GM19468 (cell line): ENCODE measurements around the gene ECE1.
"Not testable (repeated sequence)": the region's sequence is repeated elsewhere in the genome, so short reads cannot be mapped to it uniquely, and the experiment has no call there.

Experiments used
- ATAC-seq: cut with Tn5 transposase; IDR thresholded peaks from one replicate; pipeline ENCODE4 v1.9.1; 2021; ENCODE audit warnings: mild to moderate bottlenecking, moderate library complexity, moderate number of reproducible peaks; ENCODE audit not compliant: unreplicated experiment; ENCODE audit errors: extremely low read depth

Gene ECE1

DNA sequence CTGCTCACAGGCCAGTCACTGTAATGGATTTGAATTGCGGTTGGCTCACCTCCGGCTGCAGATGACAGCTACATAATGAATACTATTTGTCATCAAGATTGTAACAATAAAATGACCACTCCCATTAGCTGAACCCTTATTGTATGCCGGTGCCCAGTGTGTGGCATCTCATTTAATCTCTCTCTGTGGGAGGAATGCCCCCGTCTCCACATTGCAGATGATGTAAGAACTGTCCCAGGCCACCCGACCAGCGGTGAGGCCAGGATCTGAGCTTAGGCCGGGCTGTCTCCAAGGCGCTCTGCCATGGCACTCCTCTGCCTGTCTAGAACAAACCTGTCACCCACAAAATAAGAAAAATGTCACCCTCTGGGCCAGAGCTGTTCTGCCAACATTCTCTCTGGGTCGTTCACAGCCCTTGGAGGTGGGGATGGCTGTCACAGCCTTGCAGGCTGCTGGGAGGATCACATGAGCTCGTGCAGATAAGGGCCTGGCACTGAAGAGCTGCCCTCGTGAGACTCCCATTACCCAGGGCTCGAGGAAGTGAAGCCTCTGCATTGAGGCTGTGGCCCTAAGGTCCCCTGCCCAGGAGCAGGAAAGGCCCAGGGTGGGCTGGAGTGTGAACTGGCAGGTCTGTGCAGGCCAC, 52.7 kb downstream of the ECE1 start:
- no peak for ATAC-seq

DNA sequence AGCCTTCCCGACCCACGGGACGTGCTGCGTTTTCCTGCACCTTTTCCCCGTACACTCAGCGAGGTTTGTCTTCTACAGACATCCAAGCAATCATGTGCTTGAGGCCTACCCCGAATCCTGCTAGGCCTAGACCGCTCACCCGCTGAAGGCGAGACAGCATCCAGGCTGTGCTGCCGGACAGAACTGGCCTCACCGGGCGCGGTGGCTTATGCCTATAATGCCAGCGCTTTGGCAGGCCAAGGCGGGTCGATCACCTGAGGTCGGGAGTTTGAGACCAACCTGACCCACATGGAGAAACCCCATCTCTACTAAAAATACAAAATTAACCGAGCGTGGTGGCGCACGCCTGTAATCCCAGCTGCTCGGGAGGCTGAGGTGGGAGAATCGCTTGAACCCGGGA, 54.1 kb downstream of the ECE1 start:
- no peak for ATAC-seq

DNA sequence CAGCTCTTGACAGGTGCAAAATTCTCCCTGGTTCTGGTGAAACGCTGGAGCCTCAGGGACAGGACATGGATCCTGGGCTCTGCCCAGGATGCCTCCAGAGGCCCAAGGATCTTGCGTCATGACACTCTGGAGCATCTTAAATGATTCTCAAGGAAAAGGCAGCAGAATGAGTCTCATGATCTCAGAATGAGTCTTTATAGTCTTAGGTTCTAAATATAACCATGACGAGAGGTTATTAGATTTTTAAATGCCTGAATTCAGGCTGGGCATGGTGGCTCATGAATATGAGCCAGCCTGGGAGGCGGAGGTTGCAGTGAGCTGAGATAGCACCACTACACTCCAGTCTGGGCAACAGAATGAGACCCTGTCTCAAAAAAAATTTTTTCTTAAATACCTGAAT, 55.5 kb downstream of the ECE1 start:
- no peak for ATAC-seq

DNA sequence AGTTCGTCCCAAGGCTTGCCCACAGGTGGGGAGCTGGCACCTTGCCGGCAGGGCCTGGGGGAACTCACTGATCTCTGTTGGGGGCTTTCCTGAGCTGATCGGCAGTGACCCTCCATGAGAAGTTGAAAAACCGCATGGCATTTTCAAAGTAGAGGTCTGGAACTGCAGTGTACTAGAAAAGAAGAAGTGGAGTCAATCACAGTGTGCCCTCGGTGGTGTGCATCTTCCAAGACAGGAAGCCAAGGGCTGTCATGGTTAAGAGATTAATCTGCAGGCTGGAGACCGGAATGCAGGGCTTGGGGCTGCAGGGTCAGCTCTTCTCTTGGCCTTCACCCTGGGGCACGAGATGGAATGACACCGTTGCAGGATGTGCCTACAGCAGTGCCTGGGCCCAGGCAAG, 56.8 kb downstream of the ECE1 start:
- ATAC-seq, result no peak

DNA sequence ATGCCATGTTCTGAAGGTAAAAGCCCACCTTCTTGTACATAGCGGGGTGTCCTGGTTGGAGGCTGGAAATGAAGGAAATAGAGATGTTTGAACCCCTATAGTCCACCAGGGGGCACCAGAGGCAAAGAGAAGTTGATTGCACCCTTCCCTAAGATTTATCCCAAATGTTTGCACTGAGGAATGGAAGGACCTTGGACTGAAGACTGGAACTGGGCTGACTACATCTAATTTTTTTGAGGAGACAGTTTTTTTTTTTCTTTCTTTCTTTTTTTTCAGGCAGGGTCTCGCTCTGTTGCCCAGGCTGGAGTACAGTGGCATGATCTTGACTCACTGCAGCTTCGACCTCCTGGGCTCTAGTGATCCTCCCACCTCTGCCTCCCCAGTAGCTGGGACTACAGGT, 58.2 kb downstream of the ECE1 start:
- no peak for ATAC-seq

DNA sequence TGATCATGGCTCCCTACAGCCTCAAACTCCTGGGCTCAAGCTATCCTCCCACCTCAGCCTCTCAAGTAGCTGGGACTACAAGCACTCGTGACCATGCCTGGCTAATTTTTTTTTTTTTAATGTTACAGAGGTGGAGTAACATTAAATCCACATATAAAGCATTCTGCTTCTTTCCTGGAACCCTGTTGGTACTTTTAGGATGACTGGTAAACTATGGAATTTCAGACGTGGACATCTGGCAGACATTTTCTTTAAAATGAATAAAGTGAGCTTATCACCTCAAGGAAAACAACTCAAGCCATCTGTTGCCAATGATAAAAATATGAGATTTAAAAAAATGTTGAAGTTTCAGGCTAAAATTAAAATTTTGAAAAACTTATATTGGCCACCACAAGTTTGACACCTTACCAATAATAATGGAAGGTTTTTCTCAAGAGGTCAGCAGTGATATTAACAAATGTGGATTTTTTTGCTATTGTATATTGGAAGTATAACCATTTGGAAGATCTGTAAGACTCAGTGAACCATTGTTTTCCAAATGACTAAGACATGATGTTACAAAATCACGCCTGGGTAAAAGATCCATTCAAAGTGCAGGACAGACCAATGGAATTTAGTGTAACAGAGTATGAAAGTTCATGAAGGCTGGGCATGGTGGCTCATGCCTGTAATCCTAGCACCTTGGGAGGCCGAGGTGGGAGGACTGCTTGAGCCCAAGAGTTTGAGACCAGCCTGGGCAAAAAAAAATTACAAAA, 60.8 kb downstream of the ECE1 start:
- ATAC-seq, result no peak

DNA sequence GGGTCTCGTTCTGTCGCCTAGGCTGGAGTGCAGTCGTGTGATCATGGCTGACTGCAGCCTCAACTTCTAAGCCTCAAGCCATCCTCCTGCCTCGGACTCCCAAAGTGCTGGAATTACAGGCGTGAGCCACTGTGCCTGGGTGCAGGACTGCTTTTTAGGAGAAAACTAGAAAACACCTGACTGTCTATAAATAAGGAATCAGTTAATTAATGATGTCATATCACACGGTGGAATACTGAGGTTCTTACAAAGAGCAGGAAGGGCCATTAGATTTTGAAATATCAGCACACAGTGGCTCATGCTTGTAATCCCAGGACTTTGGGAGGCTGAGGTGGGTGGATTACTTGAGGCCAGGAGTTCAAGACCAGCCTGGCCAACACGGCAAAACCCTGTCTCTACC, 62.0 kb downstream of the ECE1 start:
- ATAC-seq, result not testable (repeated sequence)

DNA sequence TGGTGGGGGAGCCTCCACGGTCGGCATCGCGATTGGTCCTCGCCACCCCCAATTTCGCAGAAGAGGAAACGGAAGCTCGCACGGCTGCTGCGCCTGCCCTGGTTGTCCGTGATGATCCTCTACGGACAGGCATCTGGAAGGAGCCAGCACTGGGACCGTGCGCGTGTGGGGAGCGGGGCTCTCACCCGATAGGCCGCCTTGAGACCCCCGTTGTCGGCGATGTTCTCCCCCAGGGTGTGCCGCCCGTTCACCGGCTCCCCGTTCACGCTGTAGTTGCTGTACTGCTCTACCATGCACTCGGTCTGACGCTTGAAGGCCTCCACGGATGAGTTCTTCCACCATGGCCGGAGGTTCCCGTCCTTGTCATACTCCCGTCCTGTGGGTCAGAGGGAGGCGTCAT, 65.2 kb downstream of the ECE1 start:
- ATAC-seq, result no peak

DNA sequence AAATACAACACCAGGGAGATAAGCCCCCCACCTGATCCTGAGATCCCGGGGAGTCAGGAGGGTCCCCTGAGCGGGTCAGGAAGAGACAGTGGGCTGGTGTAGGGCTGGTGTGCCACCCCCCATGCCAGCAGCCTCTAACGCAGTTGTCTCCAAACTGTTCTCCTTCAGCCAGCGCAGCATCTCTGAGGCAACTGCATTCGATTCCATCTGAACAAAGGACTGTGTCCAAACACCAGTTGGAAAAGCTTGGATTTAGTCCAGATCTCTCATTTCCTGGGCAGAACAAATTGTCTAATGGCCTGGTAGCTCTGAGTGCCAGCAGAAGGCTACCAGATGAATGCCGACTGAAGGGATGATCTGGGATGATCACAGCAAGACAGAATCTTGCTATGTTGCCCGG, 69.4 kb downstream of the ECE1 start:
- ATAC-seq, result no peak

DNA sequence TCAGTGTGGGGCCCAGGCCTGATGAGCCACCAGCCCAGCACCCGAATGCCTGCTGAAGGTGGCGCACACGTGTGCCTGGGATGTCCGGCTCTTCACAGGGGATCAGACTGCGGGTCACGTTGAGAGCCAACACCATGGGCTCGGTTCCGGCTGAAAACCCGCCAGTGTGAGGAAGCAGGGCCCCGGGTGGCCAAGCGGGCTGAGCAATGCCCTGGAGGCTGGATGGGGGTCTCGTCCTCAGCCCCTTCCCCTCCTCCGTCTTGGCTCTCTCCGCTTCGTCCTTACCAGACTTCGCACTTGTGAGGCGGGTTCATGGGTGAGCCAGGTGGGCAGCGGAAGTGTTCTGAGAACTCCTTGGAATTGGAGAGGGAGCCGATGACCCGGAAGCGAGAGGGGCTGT, 70.6 kb downstream of the ECE1 start:
- ATAC-seq, result no peak

DNA sequence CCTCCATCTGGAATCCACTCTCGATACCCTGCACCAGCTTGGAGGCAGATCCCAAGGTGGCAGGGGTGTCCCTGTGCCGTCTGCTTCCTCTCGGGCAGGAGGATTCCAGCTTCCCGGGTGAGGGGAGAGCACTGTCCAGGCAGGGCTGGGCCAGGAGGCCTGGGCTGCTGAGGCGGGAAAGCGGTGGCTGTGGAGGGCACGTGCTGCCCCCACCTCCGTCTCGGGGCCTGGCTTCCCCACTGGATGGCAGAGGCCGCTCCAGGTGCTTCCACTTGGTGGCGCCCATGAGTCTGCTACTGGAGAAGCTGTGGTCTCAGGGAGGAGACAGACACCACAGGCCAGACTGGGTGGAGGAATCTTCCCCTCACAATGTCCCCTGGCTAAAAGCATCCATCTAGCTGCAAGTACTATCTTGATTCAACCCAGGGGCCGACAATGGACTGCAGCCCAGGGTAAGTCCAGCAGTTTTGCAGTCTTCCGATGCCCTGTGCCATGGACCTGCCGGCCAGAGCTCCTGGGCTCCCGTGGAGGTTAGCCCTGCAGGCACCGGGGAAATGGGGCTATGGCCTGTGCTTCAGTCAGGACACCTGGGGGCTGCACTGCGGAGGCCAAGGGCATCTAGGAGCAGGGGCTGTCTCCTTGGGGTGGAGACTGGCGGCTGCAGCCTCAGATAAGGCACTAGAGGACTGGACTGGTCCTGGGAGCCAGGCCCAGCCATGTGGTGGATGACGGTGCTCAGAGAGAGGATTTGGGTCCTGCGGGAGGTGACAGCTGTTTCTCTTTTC, 72.3 kb downstream of the ECE1 start:
- no peak for ATAC-seq

DNA sequence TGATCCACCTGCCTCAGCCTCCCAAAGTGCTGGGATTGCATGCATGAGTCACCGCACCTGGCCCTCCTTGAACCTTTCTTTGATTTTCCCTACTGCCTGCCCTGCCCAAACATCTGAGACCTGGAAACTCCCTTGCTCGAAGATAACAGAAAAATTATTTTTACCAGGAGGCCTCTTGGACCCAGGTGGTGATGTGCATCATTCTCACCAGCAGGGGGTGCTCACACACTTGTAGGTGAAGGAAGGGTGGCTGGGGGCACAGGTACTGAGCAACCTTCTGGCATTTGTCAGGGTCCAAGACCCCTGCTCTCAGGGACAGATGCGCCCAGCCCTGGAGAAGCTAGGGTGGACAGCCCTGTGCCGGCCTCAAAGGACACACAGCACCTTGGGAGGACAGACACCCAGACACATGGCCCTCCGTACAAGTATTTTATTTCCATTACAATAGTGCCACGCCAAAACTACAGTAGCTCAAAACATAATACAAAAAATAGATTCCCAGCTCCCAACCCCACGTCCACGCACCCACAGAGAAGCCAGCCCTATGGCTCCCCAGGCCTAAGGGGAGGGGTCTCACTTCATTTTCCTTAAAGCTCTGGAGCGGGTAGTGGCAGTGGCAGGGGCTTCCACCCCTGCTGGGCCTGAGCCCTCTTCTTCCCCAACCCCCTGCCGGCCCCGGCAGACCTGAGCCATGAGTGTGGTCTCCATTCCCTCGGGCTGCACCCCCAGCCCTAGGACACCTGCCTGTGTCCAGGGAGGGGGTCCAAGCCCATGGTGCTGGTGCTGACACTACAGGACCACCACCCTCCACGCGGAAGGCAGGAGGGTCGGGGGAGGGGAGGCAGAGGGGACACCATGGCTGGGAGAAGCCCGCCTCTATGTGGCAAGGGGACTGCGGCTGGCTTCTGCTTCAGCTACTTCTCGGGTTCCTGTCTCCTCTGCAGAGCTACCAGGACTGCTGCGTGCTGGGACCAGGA, 73.1 kb downstream of the ECE1 start:
- ATAC-seq, result no peak

DNA sequence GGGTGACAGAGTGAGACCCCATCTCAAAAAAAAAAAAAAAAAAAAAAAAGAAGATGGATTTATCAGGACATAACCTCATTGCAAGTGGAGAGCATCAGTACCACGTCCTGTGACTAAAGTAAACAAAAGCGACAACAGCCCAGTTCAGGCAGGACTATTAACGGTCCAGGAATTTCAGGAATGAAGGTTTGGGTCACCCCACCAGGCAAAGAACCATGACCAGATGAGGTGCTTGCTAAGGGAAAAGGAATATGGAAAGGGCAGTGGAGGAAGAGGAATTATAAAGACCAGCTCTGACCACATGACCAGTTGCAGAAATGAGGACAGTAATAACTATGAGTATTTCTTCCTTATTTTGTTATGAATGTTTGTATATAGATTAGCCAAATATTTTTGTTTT, 78.1 kb downstream of the ECE1 start:
- no peak for ATAC-seq

DNA sequence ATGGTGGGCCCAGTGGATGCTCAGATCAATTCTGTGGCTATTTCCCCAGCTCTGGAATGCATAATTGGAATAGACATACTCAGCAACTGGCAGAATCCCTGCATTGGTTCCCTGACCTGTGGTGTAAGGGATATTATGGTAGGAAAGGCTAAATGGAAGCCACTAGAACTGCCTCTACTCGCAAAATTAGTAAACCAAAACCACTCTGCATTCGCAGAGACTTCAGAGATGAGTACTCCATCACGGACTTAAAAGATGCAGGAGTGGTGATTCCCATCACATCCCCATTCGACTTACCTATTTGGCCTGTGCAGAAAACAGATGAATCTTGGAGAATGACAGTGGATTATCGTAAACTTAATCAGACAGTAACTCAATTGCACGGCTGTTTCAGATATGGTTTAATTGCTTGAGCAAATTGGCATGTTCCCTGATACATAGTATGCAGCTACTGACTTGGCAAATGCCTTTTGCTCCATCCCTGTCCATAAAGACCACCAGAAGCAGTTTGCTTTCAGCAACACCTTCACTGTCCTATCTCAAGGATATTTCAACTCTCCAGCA, 82.0 kb downstream of the ECE1 start:
- ATAC-seq, result not testable (repeated sequence)

DNA sequence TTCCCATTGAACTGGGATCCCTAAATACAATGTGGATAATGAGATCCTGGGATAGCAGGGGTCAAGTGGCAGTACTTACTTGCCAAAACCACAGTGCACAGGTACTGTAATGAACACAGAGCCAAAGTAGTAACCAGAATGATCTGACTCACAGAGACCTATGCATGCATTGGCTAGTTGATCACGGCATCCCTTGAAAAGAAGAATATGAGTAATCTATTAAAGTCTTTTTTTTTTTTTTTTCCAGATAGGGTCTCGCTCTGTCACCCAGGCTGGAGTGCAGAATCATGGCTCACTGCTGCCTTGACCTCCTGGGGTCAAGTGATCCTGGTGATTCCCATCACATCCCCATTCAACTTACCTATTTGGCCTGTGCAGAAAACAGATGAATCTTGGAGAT, 84.1 kb downstream of the ECE1 start:
- ATAC-seq, result no peak

DNA sequence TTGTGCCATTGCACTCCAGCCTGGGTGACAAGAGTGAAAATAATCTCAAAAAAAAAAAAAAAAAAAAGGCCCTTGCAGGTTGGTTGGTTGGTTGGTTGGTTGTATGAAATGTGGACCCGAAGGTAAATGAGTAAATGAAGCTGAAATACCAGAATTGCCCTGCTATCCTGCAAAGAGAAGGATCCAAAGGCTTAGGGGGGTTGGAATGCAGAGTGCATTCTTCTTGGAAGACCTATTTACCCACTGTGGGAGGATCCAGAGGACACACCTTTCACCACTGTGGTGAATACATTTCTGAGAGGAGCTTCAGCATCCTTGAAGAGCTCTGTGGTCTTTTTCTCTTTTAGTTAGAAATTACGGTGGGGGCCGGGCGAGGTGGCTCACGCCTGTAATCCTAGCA, 84.8 kb downstream of the ECE1 start:
- ATAC-seq, result no peak

DNA sequence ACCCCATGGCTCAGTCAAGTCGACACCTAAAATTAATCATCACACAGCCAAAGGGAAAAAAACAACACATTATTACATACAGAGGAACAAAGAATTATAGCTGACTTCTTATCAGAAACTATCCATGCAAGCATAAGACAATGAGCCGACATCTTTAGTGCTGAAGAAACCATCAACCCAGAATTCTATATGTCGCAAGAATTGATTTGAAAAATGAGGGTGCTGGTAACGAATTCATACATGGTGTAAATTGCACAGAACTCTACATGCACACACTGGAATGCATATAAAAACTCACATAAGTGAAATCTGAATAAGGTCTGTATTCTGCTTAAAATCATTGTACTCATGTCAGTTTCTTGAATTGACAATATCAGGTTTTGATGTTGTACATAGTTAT, 88.6 kb downstream of the ECE1 start:
- ATAC-seq, result no peak

DNA sequence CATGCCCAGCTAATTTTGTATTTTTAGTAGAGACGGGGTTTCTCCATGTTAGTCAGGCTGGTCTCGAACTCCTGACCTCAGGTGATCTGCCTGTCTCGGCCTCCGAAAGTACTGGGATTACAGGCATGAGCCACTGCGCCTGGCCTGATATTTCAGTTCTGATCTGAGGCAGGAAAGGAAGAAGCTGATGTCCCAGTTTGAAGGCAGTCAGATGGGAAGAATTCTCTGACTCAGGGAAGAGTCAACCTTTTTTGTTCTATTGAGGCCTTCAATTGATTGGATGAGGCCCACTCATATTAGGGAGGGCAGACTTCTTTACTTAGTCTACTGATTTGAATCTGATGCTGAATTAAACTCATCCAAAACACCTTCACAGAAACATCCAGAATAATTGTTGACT, 89.0 kb downstream of the ECE1 start:
- not testable (repeated sequence) for ATAC-seq

DNA sequence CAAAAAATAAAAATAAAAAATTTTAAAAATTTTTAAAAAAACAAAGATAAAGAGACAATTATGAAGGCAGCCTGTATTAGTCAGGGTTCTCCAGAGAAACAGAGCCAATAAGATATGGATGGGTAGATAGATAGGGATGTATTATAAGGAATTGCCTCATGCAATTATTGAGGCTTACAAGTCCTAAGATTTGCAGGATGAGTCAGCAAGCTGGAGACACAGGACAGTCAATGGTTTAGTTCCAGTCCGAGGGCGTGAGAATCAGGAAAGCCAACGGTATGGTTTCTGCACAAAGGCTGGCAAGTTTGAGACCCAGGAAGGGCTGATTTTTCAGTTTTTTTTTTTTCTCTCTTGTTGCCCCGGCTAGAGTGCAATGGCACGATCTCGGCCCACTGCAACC, 89.5 kb downstream of the ECE1 start:
- ATAC-seq, result no peak

DNA sequence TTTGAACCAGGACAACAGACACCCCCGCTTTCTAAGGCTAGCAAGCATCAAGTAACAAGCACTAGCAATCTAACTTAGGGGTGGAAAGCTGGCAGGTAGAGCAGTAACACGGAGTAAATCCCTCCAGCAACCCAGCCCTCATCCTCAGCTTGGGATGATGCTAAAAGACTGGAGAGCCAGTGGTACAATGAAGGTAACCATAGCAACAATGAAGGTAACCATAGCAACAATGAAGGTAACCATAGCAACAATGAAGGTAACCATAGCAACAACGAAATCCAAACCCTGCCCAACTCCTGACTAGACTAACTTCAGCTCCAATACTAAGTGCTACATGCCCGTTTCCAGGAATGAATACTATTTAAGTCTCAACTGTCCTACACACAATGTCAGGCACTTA, 91.3 kb downstream of the ECE1 start:
- no peak for ATAC-seq
